ENCODE results near the gene TSSK3. TPM values are rescaled to one million over a fixed set of nuclear protein-coding genes. Genes with fewer than 3 reads are reported as not detected.
A peak's percentile ranks its signal among the peaks of the same experiment; 100 is the strongest.

The TSSK3 gene
- total and polyA plus RNA-seq, 2 donors (not counting 3 experiments of a cell fraction or from before 2014, with no cell fraction given): 0.42 to 0.65 TPM

DNA sequence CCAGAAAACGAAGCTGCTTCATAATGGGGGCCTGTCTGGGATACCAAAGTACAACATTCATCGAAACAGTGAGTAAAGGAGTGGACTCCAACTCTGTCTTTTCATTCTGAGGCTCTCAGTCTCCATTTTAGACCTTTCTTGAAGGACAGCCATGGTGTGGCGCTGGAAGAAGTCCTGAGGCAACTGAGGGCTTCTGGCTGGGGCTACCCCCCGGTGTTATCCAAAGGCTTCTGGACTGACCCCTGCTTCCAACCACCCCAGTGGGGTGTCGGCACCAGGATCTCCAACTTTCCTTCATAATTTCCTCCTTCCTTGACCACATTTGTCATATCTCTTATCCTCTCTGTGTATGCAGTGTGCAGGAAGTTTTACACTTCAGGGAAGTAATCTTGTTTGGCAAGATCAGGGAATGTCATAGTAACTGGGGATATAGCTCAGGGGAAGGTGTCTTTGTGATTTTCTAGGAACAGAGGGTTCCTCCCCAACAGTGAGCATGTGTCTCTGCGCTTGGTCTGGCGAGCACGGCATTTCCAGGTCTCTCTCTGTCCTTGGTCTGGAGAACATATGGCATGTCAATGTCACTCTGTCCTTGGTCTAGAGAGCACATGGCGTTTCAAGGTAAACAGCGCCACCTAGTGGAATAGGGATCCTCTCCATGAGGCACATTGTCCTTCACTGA is 51.3 kb downstream of the TSSK3 start:
- Histone ChIP-seq H3K36me3 (ENCODE audit: control insufficient read depth in 2 of 2, extremely low read depth in 1 of 2, insufficient read depth in 2 of 2, low read length in 2 of 2) (no peaks in the 10 kb centered on the region), H2AFZ (ENCODE audit: low read depth, low read length) (no peak overlapping the region), H3K9ac (replicated peaks; ENCODE audit: extremely low read depth, insufficient read depth, low read length) (no peak overlapping the region), H3K4me1 (ENCODE audit: control insufficient read depth, extremely low read depth, insufficient read depth, low read length) (no peaks in the 10 kb centered on the region), H3K27ac (ENCODE audit: insufficient read depth, low read depth, low read length) (no peak overlapping the region), H3K9me3 (replicated peaks; ENCODE audit: control insufficient read depth, insufficient read depth, low read length) (no peaks in the 10 kb centered on the region), H3K4me3 (replicated peaks in 1 of 3; ENCODE audit: insufficient read depth in 1 of 3, low read depth in 1 of 3, low read length in 3 of 3) (no peak overlapping the region), H3K79me2 (ENCODE audit: control insufficient read depth, insufficient read depth, low read length) (no peaks in the 10 kb centered on the region), H3K27me3 (ENCODE audit: control insufficient read depth in 2 of 2, insufficient read depth in 2 of 2, low read length in 2 of 2) (peaks cover 9 to 10% of the 10 kb centered on the region in 2 experiments), H3K9me1 (replicated peaks; ENCODE audit: control insufficient read depth, extremely low read depth, insufficient read depth, low read length) (no peaks in the 10 kb centered on the region), H3K4me2 (ENCODE audit: insufficient read depth, low read length) (no peak overlapping the region), H4K20me1 (replicated peaks; ENCODE audit: control insufficient read depth, extremely low read depth, insufficient read depth, low read length) (no peaks in the 10 kb centered on the region)
- ChIA-PET CTCF (interaction anchor here (1.0 to 4.9 kb wide), 11 partner anchors 10 to 230 kb away, joined by 3 to 64 read pairs (median 4); partner anchors contain the start of genes BSDC1, CCDC28B and MARCKSL1), POLR2A (interaction anchor here (0.9 kb wide), 1 partner anchor 197 kb away, joined by 3 read pairs; no protein-coding TSS in a partner anchor)
- BruUV-seq (replicated peaks): no TSS peak
- intact Hi-C loops (cut with micrococcal nuclease) (loop anchor here (1.0 to 5.0 kb wide), 5 partner anchors 12 to 351 kb away; partner anchors contain the start of genes EIF3I and TMEM234), dilution Hi-C loops (cut with MboI; ENCODE audit: extremely low pct_ligation_motif_present, low sequenced_read_pairs) (no loop called here)
- FAIRE-seq (peak; percentile 92), DNase-seq (ENCODE audit: low read depth, low spot score) (peak; percentile 63)
- TF ChIP-seq POLR2AphosphoS5 (IDR thresholded peaks at IDR 0.05; ENCODE audit: insufficient read depth, low read depth, low read length) (no peak), EZH2 (IDR thresholded peaks at IDR 0.05; ENCODE audit: borderline replicate concordance, low read depth, low read length, severe bottlenecking) (no peak), POLR2A (IDR thresholded peaks at IDR 0.05; ENCODE audit: low read depth, low read length) (no peak), FOS (IDR thresholded peaks at IDR 0.05; ENCODE audit: borderline replicate concordance, insufficient read depth, low read length) (no peak), GATA2 (IDR thresholded peaks at IDR 0.05; ENCODE audit: insufficient read depth, insufficient read length, low read depth, low read length) (no peak), JUN (IDR thresholded peaks at IDR 0.05; ENCODE audit: borderline replicate concordance, insufficient read depth, insufficient read length, low read depth) (no peak), MYC (IDR thresholded peaks at IDR 0.05; ENCODE audit: low read depth, low read length) (peak; percentile 64), MAX (IDR thresholded peaks at IDR 0.05; ENCODE audit: insufficient read depth, insufficient read length) (peak; percentile 88)
- TF ChIP-seq, protein P1, sequence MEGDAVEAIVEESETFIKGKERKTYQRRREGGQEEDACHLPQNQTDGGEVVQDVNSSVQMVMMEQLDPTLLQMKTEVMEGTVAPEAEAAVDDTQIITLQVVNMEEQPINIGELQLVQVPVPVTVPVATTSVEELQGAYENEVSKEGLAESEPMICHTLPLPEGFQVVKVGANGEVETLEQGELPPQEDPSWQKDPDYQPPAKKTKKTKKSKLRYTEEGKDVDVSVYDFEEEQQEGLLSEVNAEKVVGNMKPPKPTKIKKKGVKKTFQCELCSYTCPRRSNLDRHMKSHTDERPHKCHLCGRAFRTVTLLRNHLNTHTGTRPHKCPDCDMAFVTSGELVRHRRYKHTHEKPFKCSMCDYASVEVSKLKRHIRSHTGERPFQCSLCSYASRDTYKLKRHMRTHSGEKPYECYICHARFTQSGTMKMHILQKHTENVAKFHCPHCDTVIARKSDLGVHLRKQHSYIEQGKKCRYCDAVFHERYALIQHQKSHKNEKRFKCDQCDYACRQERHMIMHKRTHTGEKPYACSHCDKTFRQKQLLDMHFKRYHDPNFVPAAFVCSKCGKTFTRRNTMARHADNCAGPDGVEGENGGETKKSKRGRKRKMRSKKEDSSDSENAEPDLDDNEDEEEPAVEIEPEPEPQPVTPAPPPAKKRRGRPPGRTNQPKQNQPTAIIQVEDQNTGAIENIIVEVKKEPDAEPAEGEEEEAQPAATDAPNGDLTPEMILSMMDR (IDR thresholded peaks at IDR 0.05; ENCODE audit: extremely low read depth in 1 of 2, insufficient read depth in 1 of 2, low read depth in 1 of 2, low read length in 2 of 2): peak; percentile 72 to 83

Other genes starting within 250 kb of the TSSK3 start
- gene TXLNA, start 182.9 kb upstream of the TSSK3 start, total RNA-seq: 64.3 and 69.4 TPM in 2 replicates
- gene TXLNA, start 182.9 kb upstream of the TSSK3 start, polyA plus RNA-seq: 41.8 and 44.6 TPM in 2 replicates
- gene CCDC28B, start 161.9 kb upstream of the TSSK3 start, total RNA-seq: 12.0 and 15.3 TPM in 2 replicates
- gene CCDC28B, start 161.9 kb upstream of the TSSK3 start, polyA plus RNA-seq: 14.8 and 19.1 TPM in 2 replicates
- 1.8 and 2.2 TPM in 2 replicates for gene IQCC, start 156.9 kb upstream of the TSSK3 start, total RNA-seq
- 1.1 and 1.3 TPM in 2 replicates for gene IQCC, start 156.9 kb upstream of the TSSK3 start, polyA plus RNA-seq
- gene DCDC2B, start 153.4 kb upstream of the TSSK3 start, total RNA-seq: not detected in 2 replicates
- gene DCDC2B, start 153.4 kb upstream of the TSSK3 start, polyA plus RNA-seq: not detected in 2 replicates
- gene TMEM234, start 140.2 kb upstream of the TSSK3 start, total RNA-seq: 15.7 and 20.7 TPM in 2 replicates
- 21.3 and 23.2 TPM in 2 replicates for gene TMEM234, start 140.2 kb upstream of the TSSK3 start, polyA plus RNA-seq
- 186 and 203 TPM in 2 replicates for gene EIF3I, start 140.1 kb upstream of the TSSK3 start, total RNA-seq
- gene EIF3I, start 140.1 kb upstream of the TSSK3 start, polyA plus RNA-seq: 301 and 331 TPM in 2 replicates
- gene FAM167B, start 115.3 kb upstream of the TSSK3 start, total RNA-seq: 2.0 and 5.6 TPM in 2 replicates
- 2.1 and 2.3 TPM in 2 replicates for gene FAM167B, start 115.3 kb upstream of the TSSK3 start, polyA plus RNA-seq
- not detected in 2 replicates for gene LCK, start 111.3 kb upstream of the TSSK3 start, total RNA-seq
- 0.06 and 0.08 TPM in 2 replicates for gene LCK, start 111.3 kb upstream of the TSSK3 start, polyA plus RNA-seq
- 111 and 138 TPM in 2 replicates for gene HDAC1, start 70.5 kb upstream of the TSSK3 start, total RNA-seq
- gene HDAC1, start 70.5 kb upstream of the TSSK3 start, polyA plus RNA-seq: 109 and 141 TPM in 2 replicates
- 249 and 265 TPM in 2 replicates for gene MARCKSL1, start 26.3 kb upstream of the TSSK3 start, total RNA-seq
- 311 and 318 TPM in 2 replicates for gene MARCKSL1, start 26.3 kb upstream of the TSSK3 start, polyA plus RNA-seq
- gene FAM229A, start 54 bp upstream of the TSSK3 start, total RNA-seq: 8.6 and 11.6 TPM in 2 replicates
- 8.9 and 9.9 TPM in 2 replicates for gene FAM229A, start 54 bp upstream of the TSSK3 start, polyA plus RNA-seq
- gene BSDC1, start 31.9 kb downstream of the TSSK3 start, total RNA-seq: 64.6 and 64.8 TPM in 2 replicates
- 40.7 and 44.3 TPM in 2 replicates for gene BSDC1, start 31.9 kb downstream of the TSSK3 start, polyA plus RNA-seq
- 0.02 TPM in 1 of 2 replicates, not detected in the other for gene ZBTB8B, start 102.5 kb downstream of the TSSK3 start, total RNA-seq
- gene ZBTB8B, start 102.5 kb downstream of the TSSK3 start, polyA plus RNA-seq: 0.01 TPM in 1 of 2 replicates, not detected in the other
- gene ZBTB8A, start 176.9 kb downstream of the TSSK3 start, total RNA-seq: 9.1 and 9.6 TPM in 2 replicates
- 2.9 and 3.1 TPM in 2 replicates for gene ZBTB8A, start 176.9 kb downstream of the TSSK3 start, polyA plus RNA-seq